ENCODE measurements around the gene FARSB. TPM values are rescaled to one million over a fixed set of nuclear protein-coding genes. Genes with fewer than 3 reads are reported as not detected.

FARSB gene
- total RNA-seq, 1 donor from 2014 or later, result 13.3 TPM

DNA sequence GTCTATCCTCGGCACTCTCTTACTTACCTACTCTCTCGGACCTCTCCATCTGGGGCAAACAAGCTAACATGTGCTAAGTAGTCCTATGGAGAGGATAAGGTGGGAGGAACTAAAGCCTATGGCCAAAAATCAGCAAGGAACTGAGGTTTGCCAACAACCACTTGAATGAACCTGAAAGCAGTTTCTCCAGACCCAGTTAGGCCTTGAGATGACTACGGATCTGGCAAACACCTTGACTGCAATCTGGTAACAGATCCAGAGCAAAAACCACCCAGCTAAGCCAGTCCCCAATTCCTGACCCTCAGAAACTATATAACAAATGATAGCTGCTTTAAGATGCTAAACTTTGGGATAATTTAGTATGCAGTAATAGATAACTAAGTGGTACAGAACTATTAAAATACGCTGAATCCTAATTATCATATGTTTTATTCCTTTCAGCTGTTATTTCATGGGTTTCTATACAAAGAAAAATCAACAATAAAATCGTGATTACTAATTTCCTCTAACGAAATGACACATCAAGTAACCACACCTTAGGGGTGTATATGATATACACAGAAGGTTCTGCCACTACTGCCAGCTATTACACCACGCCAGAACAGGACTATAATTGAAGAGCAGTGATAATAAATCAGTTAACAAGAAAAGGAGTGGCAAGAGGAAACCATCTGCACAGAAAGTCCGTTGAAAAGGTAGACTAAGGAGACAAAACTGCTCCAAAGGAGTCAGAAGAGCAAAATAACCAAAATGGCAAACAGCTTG lies 3.2 kb downstream of the FARSB start:
- no peak for DNase-seq (ENCODE audit: extremely low spot score in 2 of 2)
- Histone ChIP-seq H3K4me3 (no peak overlapping the region), H3K36me3 (peaks cover 0 to 5% of the 10 kb centered on the region in 2 donors), H3K9me3 (no peaks in the 10 kb centered on the region), H3K4me1 (peaks cover 56% of the 10 kb centered on the region), H3K27me3 (no peaks in the 10 kb centered on the region), H3K27ac (no peak overlapping the region)
- intact Hi-C loops (cut with DNase I), result no loop called here
- TF ChIP-seq POLR2AphosphoS5 (IDR thresholded peaks at IDR 0.05; ENCODE audit: insufficient read depth in 1 of 2, low read depth in 1 of 2) (peak in 1 of 2 donors; percentile 63), POLR2A (IDR thresholded peaks at IDR 0.05) (no peak)
- TF ChIP-seq, protein P1, sequence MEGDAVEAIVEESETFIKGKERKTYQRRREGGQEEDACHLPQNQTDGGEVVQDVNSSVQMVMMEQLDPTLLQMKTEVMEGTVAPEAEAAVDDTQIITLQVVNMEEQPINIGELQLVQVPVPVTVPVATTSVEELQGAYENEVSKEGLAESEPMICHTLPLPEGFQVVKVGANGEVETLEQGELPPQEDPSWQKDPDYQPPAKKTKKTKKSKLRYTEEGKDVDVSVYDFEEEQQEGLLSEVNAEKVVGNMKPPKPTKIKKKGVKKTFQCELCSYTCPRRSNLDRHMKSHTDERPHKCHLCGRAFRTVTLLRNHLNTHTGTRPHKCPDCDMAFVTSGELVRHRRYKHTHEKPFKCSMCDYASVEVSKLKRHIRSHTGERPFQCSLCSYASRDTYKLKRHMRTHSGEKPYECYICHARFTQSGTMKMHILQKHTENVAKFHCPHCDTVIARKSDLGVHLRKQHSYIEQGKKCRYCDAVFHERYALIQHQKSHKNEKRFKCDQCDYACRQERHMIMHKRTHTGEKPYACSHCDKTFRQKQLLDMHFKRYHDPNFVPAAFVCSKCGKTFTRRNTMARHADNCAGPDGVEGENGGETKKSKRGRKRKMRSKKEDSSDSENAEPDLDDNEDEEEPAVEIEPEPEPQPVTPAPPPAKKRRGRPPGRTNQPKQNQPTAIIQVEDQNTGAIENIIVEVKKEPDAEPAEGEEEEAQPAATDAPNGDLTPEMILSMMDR (IDR thresholded peaks at IDR 0.05), result no peak

DNA sequence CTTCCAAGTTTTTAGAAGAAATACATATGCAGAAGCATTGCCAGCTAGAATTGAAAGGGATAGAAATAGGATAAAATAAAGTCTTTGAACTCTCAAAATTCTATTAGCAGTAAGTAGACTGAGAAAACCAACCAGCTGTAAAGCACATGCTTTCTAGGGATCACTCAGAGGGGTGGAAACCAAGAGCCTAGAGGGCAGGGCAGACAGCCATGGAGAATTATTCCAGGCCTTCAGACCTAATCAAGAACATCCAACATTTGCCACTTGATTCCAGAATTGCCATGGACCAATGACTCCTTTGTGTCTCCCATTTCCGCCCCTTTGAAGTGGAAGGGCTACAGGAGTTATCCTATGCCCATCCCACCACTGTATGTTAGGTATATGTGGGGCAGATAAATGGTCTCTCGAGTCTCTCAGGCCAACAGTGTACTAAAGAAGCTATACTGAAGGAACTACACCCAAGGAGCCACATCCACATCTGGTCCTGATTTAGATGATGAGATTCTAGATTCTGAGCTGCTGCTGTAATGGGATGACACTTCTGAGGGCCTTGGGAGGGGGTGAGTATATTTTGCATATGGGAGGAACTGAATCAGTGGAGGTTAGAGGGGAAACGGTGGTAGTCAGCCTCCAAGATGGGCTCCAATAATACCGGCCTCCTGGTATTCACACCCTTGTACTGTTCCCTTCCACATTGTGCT lies 4.0 kb downstream of the FARSB start:
- no peak overlapping the region for H3K27ac ChIP-seq
- intact Hi-C loops (cut with DNase I), result no loop called here
- peaks cover 0 to 13% of the 10 kb centered on the region in 2 donors for H3K36me3 ChIP-seq
- TF ChIP-seq POLR2A (IDR thresholded peaks at IDR 0.05) (no peak), POLR2AphosphoS5 (IDR thresholded peaks at IDR 0.05; ENCODE audit: insufficient read depth in 1 of 2, low read depth in 1 of 2) (no peak)
- TF ChIP-seq, protein P1 (IDR thresholded peaks at IDR 0.05), result no peak
- DNase-seq (ENCODE audit: extremely low spot score in 2 of 2), result no peak
- no peak overlapping the region for H3K4me3 ChIP-seq
- peaks cover 53% of the 10 kb centered on the region for H3K4me1 ChIP-seq
- no peaks in the 10 kb centered on the region for H3K27me3 ChIP-seq
- H3K9me3 ChIP-seq, result no peaks in the 10 kb centered on the region

DNA sequence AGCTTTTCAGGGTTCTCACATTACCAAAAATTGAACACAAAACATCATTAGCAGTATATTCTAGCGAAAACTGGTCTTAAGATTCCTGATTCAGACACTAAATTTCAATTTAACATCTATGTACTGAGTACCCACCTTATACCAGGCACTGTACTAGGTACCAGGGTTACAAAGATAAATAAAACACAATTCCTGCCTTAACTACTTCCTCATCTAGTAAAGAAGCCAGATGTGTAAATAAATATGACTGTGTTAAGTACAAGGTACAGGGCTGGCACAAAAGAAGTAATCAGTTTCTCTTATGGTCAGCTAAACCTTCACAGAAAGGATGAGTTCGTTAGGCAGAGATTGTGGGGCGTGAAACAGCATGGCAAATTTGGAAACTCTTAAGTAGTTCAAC lies 6.1 kb downstream of the FARSB start:
- DNase-seq (ENCODE audit: extremely low spot score in 2 of 2), result no peak
- intact Hi-C loops (cut with DNase I), result no loop called here
- H3K27ac ChIP-seq, result no peak overlapping the region
- no peaks in the 10 kb centered on the region for H3K27me3 ChIP-seq
- no peak overlapping the region for H3K4me3 ChIP-seq
- no peaks in the 10 kb centered on the region for H3K9me3 ChIP-seq
- peaks cover 0 to 13% of the 10 kb centered on the region in 2 donors for H3K36me3 ChIP-seq
- no peak for TF ChIP-seq POLR2A (IDR thresholded peaks at IDR 0.05)
- peaks cover 42% of the 10 kb centered on the region for H3K4me1 ChIP-seq

DNA sequence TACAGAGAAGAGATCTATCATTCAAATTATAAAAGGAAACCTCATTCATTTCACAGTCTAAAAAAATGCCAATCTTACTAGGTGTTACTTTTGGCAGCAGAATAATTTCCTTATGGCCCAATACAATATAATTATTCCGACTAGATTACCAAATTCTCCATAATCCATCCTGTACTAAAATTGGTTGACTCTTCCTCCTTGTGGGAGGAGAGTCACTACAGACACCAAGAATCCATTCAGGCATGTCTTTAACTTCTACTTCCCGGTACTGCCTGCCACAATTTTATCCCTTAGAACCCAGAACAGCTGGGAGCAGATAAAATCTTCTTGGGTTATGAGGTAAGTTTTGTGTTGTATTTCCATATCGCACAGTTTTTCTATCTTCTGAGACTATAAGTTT lies 9.9 kb downstream of the FARSB start:
- Histone ChIP-seq H3K27me3 (no peaks in the 10 kb centered on the region), H3K4me1 (peaks cover 4% of the 10 kb centered on the region), H3K9me3 (no peaks in the 10 kb centered on the region), H3K36me3 (peaks cover 0 to 29% of the 10 kb centered on the region in 2 donors), H3K27ac (no peak overlapping the region), H3K4me3 (no peak overlapping the region)
- intact Hi-C loops (cut with DNase I), result no loop called here
- TF ChIP-seq POLR2A (IDR thresholded peaks at IDR 0.05), result no peak
- DNase-seq (ENCODE audit: extremely low spot score in 2 of 2), result no peak

DNA sequence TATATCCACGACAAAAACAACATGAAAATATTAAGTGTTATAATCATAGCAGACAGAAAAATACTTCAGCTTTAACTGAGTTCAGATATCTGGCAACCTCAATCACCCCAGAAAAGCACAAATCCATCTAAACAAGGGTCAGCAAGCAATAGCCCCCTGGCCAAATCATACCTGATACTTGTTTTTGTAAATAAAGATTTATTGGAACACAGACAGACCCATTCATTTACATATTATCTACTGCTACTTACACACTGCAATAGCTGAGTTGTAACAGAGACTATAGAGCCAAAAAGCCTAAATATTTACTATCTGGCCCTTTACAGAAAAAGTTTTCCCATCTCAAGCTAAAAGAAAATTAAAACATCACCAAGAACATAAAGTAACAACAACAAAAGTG lies 12.8 kb downstream of the FARSB start:
- no peak overlapping the region for H3K4me3 ChIP-seq
- H3K4me1 ChIP-seq, result no peaks in the 10 kb centered on the region
- DNase-seq (ENCODE audit: extremely low spot score in 2 of 2), result no peak
- intact Hi-C loops (cut with DNase I), result no loop called here
- H3K27me3 ChIP-seq, result no peaks in the 10 kb centered on the region
- H3K27ac ChIP-seq, result no peak overlapping the region
- peaks cover 0 to 39% of the 10 kb centered on the region in 2 donors for H3K36me3 ChIP-seq
- TF ChIP-seq POLR2AphosphoS5 (IDR thresholded peaks at IDR 0.05; ENCODE audit: insufficient read depth in 1 of 2, low read depth in 1 of 2), result no peak
- TF ChIP-seq, protein P1 (IDR thresholded peaks at IDR 0.05), result no peak
- TF ChIP-seq POLR2A (IDR thresholded peaks at IDR 0.05), result no peak
- H3K9me3 ChIP-seq, result no peaks in the 10 kb centered on the region

DNA sequence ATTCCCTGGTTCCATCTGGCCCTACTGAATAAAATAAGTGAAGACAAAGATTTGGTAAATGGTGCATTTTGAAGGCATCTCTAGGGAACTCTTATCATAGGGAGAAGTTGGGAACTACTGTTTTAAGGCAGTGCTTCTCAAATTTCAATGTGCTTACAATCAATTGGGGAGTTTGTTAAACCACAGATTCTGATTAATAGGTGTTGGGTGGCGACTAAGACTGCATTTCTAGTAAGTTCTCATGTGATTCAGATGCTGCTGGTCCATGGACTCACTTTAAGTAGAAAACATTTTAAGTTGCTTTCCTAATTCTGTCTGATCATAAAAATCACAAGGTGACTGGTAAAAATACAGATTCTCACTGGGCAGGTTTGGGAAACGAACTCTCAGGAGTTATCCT lies 14.6 kb downstream of the FARSB start:
- no peak overlapping the region for H3K4me3 ChIP-seq
- no peaks in the 10 kb centered on the region for H3K4me1 ChIP-seq
- no peak overlapping the region for H3K27ac ChIP-seq
- no peaks in the 10 kb centered on the region for H3K9me3 ChIP-seq
- intact Hi-C loops (cut with DNase I), result no loop called here
- H3K36me3 ChIP-seq, result peaks cover 0 to 36% of the 10 kb centered on the region in 2 donors
- TF ChIP-seq, protein P1 (IDR thresholded peaks at IDR 0.05), result no peak
- TF ChIP-seq POLR2A (IDR thresholded peaks at IDR 0.05) (no peak), POLR2AphosphoS5 (IDR thresholded peaks at IDR 0.05; ENCODE audit: insufficient read depth in 1 of 2, low read depth in 1 of 2) (no peak)
- no peak for DNase-seq (ENCODE audit: extremely low spot score in 2 of 2)
- no peaks in the 10 kb centered on the region for H3K27me3 ChIP-seq

Measured in vagina (tissue), 2 donors.